AG09309 (cell line): ENCODE results near the gene SPATS2.
"Not testable (repeated sequence)": the region's sequence is repeated elsewhere in the genome, so short reads cannot be mapped to it uniquely, and the experiment has no call there.

Experiments used
- DNase-seq: peaks from one replicate; pipeline ENCODE4 v3.0.0-alpha.2; 2010; ENCODE audit warnings: low read depth
- H3K4me3 ChIP-seq: 2 replicates; pipeline ENCODE4 v1.5.1; 2011; ENCODE audit warnings: mild to moderate bottlenecking, low read depth, low read length, moderate library complexity; ENCODE audit not compliant: control insufficient read depth
- CTCF ChIP-seq: IDR thresholded peaks from 2 replicates; pipeline ENCODE4 v1.5.1; 2011; ENCODE audit warnings: mild to moderate bottlenecking, low read depth, low read length, inconsistent platforms; ENCODE audit not compliant: insufficient read depth, control insufficient read depth; ENCODE audit errors: missing control alignments

The SPATS2 gene

GRCh38 chr12:49332441-49332861 is 34.8 kb upstream of the SPATS2 start:
- DNase-seq = no peak
- TF ChIP-seq CTCF = no peak
- no peak overlapping the region for H3K4me3 ChIP-seq

- no peak overlapping the region for H3K4me3 ChIP-seq
- TF ChIP-seq CTCF = no peak
- DNase-seq = no peak
These were observed 34.3 kb upstream of the SPATS2 start for GRCh38 chr12:49332891-49333371.

GRCh38 chr12:49333778-49334177 is 33.5 kb upstream of the SPATS2 start:
- DNase-seq, H3K4me3 ChIP-seq: not testable (repeated sequence)

- TF ChIP-seq CTCF = no peak
- H3K4me3 ChIP-seq = no peak overlapping the region
- no peak for DNase-seq
These were observed 33.0 kb upstream of the SPATS2 start for GRCh38 chr12:49334226-49334625.

GRCh38 chr12:49334681-49335080 is 32.6 kb upstream of the SPATS2 start:
- no peak for TF ChIP-seq CTCF
- DNase-seq = no peak
- no peak overlapping the region for H3K4me3 ChIP-seq

GRCh38 chr12:49335118-49335954 is 31.9 kb upstream of the SPATS2 start:
- no peak overlapping the region for H3K4me3 ChIP-seq
- no peak for TF ChIP-seq CTCF
- DNase-seq = no peak

- no peak overlapping the region for H3K4me3 ChIP-seq
- no peak for DNase-seq
- no peak for TF ChIP-seq CTCF
These were observed 31.2 kb upstream of the SPATS2 start for GRCh38 chr12:49335955-49336644.
